Lower lobe of right lung (tissue), 2 donors: ENCODE measurements around the gene SLC38A10. TPM values are rescaled to one million over a fixed set of nuclear protein-coding genes. Genes with fewer than 3 reads are reported as not detected.
A peak's percentile ranks its signal among the peaks of the same experiment; 100 is the strongest.

Experiments
- ATAC-seq, 2 donors: fragments of 200-7000 bp; cut with Tn5 transposase; one replicate each; pipeline ENCODE4 v1.9.1; 2020 to 2022; ENCODE audit warnings: mild to moderate bottlenecking in 2 of 2, moderate library complexity in 2 of 2
- DNase-seq: peaks from one replicate; pipeline ENCODE4 v3.0.0-alpha.2; 2020
- H3K27ac ChIP-seq: fragments of 200-600 bp; one replicate; pipeline ENCODE4 v1.8.0; 2022
- H3K27me3 ChIP-seq: fragments of 200-600 bp; one replicate; pipeline ENCODE4 v1.8.0; 2022; ENCODE audit warnings: low read depth
- H3K36me3 ChIP-seq: fragments of 200-600 bp; one replicate; pipeline ENCODE4 v1.8.0; 2022; ENCODE audit warnings: mild to moderate bottlenecking
- H3K4me1 ChIP-seq: fragments of 200-600 bp; one replicate; pipeline ENCODE4 v1.8.0; 2022
- H3K4me3 ChIP-seq: fragments of 200-600 bp; one replicate; pipeline ENCODE4 v1.8.0; 2022; ENCODE audit warnings: mild to moderate bottlenecking
- H3K9me3 ChIP-seq: fragments of 200-600 bp; one replicate; pipeline ENCODE4 v1.8.0; 2022
- CTCF ChIP-seq: fragments of 200-600 bp; IDR thresholded peaks from one replicate; pipeline ENCODE4 v1.8.0; 2022; ENCODE audit warnings: antibody characterized with exemption, mild to moderate bottlenecking
- intact Hi-C: fragments of 100-400 bp; cut with DNase I; formaldehyde crosslinking; loops from one replicate; pipeline ENCODE4 v1.11.0; 2022
- total RNA-seq: library from RNA; stranded (reverse); fragmentation: NEBNext Ultra II Directional; extraction: Animal tissue kit (Norgen Biotek cat#: 25700); gene quantifications from one replicate; pipeline ENCODE4 v1.2.1, GENCODE V29; 2021
- donor health status: DM: no; HTN: yes; CAD: no; lungs with severe emphysema.

The SLC38A10 gene
- total RNA-seq, 1 donor from 2014 or later = 98.1 TPM

GRCh38 chr17:81287741-81288430 lies 7.2 kb downstream of the SLC38A10 start:
- H3K4me3 ChIP-seq = no peak overlapping the region
- DNase-seq = no peak
- H3K9me3 ChIP-seq = no peaks in the 10 kb centered on the region
- peaks cover 56% of the 10 kb centered on the region for H3K4me1 ChIP-seq
- no peak for ATAC-seq
- H3K27ac ChIP-seq = peak overlapping the region; percentile 84
- H3K36me3 ChIP-seq = peaks cover 57% of the 10 kb centered on the region
- intact Hi-C loops = no loop called here
- H3K27me3 ChIP-seq = no peaks in the 10 kb centered on the region
- no peak for TF ChIP-seq CTCF

- TF ChIP-seq CTCF = no peak
- Histone ChIP-seq H3K27ac (peak overlapping the region; percentile 84), H3K4me3 (no peak overlapping the region), H3K36me3 (peaks cover 64% of the 10 kb centered on the region), H3K4me1 (peaks cover 49% of the 10 kb centered on the region), H3K9me3 (no peaks in the 10 kb centered on the region), H3K27me3 (no peaks in the 10 kb centered on the region)
- intact Hi-C loops = no loop called here
- no peak for DNase-seq
- no peak for ATAC-seq
Measured at GRCh38 chr17:81287152-81287551, 8.0 kb downstream of the SLC38A10 start.

GRCh38 chr17:81286491-81287145 lies 8.5 kb downstream of the SLC38A10 start:
- H3K27me3 ChIP-seq = no peaks in the 10 kb centered on the region
- H3K4me3 ChIP-seq = no peak overlapping the region
- ATAC-seq (no peak), DNase-seq (no peak)
- intact Hi-C loops = no loop called here
- no peaks in the 10 kb centered on the region for H3K9me3 ChIP-seq
- peak overlapping the region; percentile 84 for H3K27ac ChIP-seq
- peaks cover 70% of the 10 kb centered on the region for H3K36me3 ChIP-seq
- peaks cover 43% of the 10 kb centered on the region for H3K4me1 ChIP-seq
- no peak for TF ChIP-seq CTCF

GRCh38 chr17:81285894-81286293 lies 9.2 kb downstream of the SLC38A10 start:
- Histone ChIP-seq H3K4me3 (peak overlapping the region; percentile 51), H3K27ac (peak overlapping the region; percentile 84), H3K36me3 (peaks cover 74% of the 10 kb centered on the region), H3K27me3 (no peaks in the 10 kb centered on the region), H3K9me3 (no peaks in the 10 kb centered on the region), H3K4me1 (peaks cover 38% of the 10 kb centered on the region)
- no peak for TF ChIP-seq CTCF
- DNase-seq (no peak), ATAC-seq (peak; percentile 2 to 13)
- intact Hi-C loops = no loop called here

GRCh38 chr17:81285179-81285878 lies 9.8 kb downstream of the SLC38A10 start:
- no peak for TF ChIP-seq CTCF
- Histone ChIP-seq H3K4me3 (peak overlapping the region; percentile 51), H3K4me1 (peaks cover 38% of the 10 kb centered on the region), H3K36me3 (peaks cover 74% of the 10 kb centered on the region), H3K27ac (peak overlapping the region; percentile 84), H3K9me3 (no peaks in the 10 kb centered on the region), H3K27me3 (no peaks in the 10 kb centered on the region)
- ATAC-seq = peak; percentile 85 to 92
- intact Hi-C loops = no loop called here
- DNase-seq = peak; percentile 91
